Lower leg skin (tissue), 4 donors: ENCODE measurements around the gene ZNF595. TPM values are rescaled to one million over a fixed set of nuclear protein-coding genes. Genes with fewer than 3 reads are reported as not detected.

Experiments
- DNase-seq, 2 donors: peaks; one replicate each; pipeline ENCODE4 v3.0.0-alpha.2; 2019; ENCODE audit warnings: low spot score in 2 of 2
- H3K4me3 ChIP-seq: fragments of 200-600 bp; sonication (generic); 2 replicates; pipeline ENCODE4 v1.5.1; 2017; ENCODE audit warnings: mild to moderate bottlenecking, low read depth; ENCODE audit not compliant: poor library complexity, severe bottlenecking
- POLR2A ChIP-seq, 2 donors: fragments of 450-650 bp; IDR thresholded peaks; one replicate each; pipeline ENCODE4 v1.6.1; 2016 to 2017; ENCODE audit warnings: antibody characterized with exemption in 2 of 2, mild to moderate bottlenecking in 1 of 2, moderate library complexity in 1 of 2
- WGBS, 2 donors: methylation state at CpG; one replicate each; pipeline ENCODE4 v1.1.5; 2018; 5-methylcytosine and 5-hydroxymethylcytosine counted together
- intact Hi-C: fragments of 100-400 bp; cut with DNase I; formaldehyde crosslinking; loops from one replicate; pipeline ENCODE4 v1.15.0; 2023; ENCODE audit warnings: low total_unique reads
- total RNA-seq, 4 donors: library from RNA; depleted of rRNA; stranded (reverse); fragments of >200 nt; gene quantifications; one replicate each; pipeline ENCODE4 v1.1.0, GENCODE V29; 2016
- TF ChIP-seq, protein P1 (sequence below), 3 donors: fragments of 450-650 bp; IDR thresholded peaks; one replicate each; pipeline ENCODE4 v1.5.1; 2016; ENCODE audit warnings: antibody characterized with exemption in 3 of 3, mild to moderate bottlenecking in 3 of 3, moderate library complexity in 2 of 3

Gene ZNF595
- total RNA-seq, 4 donors from 2014 or later, result 17.1 to 29.2 (median 22.7) TPM

GRCh38 chr4:99863-100262 lies 46.7 kb downstream of the ZNF595 start:
- H3K4me3 ChIP-seq, result no peak overlapping the region
- intact Hi-C loops, result no loop called here
- TF ChIP-seq POLR2A (IDR thresholded peaks at IDR 0.05), result no peak
- no peak for DNase-seq
- WGBS, 2 donors, result 85% methylated on average over 5 of the region's 5 CpGs

DNA sequence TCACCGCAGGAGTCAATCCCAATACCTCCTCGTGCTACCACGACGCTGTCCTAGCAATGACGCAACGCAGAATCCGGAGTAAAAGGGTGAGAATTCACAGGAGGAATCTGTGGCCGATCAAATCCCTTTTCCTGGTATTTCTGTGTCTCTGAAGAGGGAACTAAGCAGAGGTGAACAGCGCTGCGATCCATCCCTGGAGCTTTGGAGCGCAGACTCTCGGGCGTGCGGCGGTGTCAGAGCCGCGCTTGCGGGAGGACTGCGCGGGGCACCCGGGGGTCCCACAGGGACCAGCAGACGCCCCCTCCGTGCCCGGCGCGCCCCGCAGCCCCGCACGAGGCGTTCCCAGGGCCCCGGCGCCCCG lies 53.9 kb downstream of the ZNF595 start:
- no peak for TF ChIP-seq POLR2A (IDR thresholded peaks at IDR 0.05)
- TF ChIP-seq, protein P1, sequence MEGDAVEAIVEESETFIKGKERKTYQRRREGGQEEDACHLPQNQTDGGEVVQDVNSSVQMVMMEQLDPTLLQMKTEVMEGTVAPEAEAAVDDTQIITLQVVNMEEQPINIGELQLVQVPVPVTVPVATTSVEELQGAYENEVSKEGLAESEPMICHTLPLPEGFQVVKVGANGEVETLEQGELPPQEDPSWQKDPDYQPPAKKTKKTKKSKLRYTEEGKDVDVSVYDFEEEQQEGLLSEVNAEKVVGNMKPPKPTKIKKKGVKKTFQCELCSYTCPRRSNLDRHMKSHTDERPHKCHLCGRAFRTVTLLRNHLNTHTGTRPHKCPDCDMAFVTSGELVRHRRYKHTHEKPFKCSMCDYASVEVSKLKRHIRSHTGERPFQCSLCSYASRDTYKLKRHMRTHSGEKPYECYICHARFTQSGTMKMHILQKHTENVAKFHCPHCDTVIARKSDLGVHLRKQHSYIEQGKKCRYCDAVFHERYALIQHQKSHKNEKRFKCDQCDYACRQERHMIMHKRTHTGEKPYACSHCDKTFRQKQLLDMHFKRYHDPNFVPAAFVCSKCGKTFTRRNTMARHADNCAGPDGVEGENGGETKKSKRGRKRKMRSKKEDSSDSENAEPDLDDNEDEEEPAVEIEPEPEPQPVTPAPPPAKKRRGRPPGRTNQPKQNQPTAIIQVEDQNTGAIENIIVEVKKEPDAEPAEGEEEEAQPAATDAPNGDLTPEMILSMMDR (IDR thresholded peaks at IDR 0.05), result no peak
- intact Hi-C loops, result no loop called here
- 20 to 21% methylated on average over 23 to 33 of the region's 33 CpGs for WGBS, 2 donors
- DNase-seq, result no peak
- no peak overlapping the region for H3K4me3 ChIP-seq

DNA sequence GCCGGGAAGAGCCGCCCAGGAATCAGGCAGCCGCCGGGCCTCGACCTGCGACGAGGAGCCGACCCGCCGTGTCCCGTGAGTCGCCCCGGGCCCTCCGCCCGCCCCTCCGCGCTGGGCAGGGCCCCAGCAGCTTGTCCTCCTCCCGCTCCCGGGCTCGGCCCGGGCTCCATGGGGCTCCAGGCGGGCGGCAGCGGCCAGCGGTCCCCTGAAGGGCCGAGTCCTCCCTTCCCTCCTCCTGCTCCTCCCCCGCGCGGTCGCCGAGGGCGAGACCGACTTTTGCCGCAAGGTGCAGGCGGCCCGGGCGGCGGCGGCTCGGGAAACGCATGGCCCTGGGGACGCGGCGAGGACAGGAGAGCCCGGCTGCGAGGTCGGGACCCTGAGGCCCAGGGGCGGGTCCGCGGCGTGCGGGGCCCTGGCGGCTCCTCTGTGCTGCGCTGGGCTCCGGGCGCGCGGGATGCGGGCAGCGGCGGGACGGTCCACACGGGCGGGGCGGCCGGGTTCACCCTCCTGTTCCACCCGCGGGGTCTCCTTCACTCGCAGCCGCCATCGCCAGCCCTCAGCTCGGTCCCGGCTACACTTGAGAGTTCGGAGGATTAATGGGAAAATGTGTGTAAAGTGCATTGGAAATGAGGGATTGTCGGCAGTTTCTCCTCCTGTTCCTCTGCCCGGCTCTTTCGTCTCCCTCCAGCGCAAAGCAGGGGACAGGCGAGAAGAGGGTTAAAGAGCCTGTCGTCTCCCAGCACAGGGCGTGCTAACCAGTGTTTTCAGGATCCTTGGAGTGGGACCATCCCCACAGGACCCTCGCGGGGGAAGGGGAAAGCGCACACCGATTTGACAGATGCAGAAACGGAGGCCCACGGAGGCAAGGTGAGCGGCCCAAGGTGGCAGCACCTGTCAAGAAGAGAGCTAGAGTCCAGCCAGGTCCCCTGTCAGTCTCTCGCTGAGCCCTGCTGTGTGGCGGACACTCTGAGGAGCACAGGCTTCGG lies 54.6 kb downstream of the ZNF595 start:
- 13 to 15% methylated on average over 21 to 71 of the region's 91 CpGs for WGBS, 2 donors
- DNase-seq, result no peak

GRCh38 chr4:112771-113170 lies 59.6 kb downstream of the ZNF595 start:
- no peak overlapping the region for H3K4me3 ChIP-seq
- 70 to 90% methylated on average over 1 of the region's 1 CpG for WGBS, 2 donors
- intact Hi-C loops, result no loop called here
- TF ChIP-seq, protein P1 (IDR thresholded peaks at IDR 0.05), result no peak
- TF ChIP-seq POLR2A (IDR thresholded peaks at IDR 0.05), result no peak
- no peak for DNase-seq

More for the DNA sequence above, 54.6 kb downstream of the ZNF595 start:
- TF ChIP-seq, protein P1 (IDR thresholded peaks at IDR 0.05), result no peak
- no peak for TF ChIP-seq POLR2A (IDR thresholded peaks at IDR 0.05)
- intact Hi-C loops, result no loop called here
- H3K4me3 ChIP-seq, result no peak overlapping the region

- no peak for TF ChIP-seq POLR2A (IDR thresholded peaks at IDR 0.05)
- TF ChIP-seq, protein P1 (IDR thresholded peaks at IDR 0.05), result no peak
- H3K4me3 ChIP-seq, result no peak overlapping the region
- 90 to 92% methylated on average over 2 of the region's 2 CpGs for WGBS, 2 donors
- intact Hi-C loops, result no loop called here
- no peak for DNase-seq
Measured at GRCh38 chr4:113732-114131, 60.6 kb downstream of the ZNF595 start.

DNA sequence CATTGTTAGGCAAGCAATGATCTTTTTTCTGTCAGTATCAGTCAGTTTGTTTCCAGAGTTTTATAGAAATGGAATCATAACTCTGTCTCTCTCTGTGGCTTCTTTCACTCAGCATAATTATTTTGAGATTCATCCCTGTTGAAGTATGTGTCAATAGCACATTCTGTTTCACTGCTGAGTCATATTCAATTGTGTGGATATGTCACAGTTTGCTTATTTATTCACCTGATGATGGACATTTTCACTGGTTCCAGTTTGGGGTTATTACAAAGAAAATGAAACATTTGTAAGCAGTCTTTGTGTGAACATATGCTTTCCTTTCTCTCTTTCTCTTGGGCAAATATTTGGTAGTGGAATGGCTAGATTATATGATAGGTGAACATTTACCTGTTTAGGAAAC lies 61.0 kb downstream of the ZNF595 start:
- DNase-seq, result no peak
- TF ChIP-seq POLR2A (IDR thresholded peaks at IDR 0.05), result no peak
- TF ChIP-seq, protein P1 (IDR thresholded peaks at IDR 0.05), result no peak
- no peak overlapping the region for H3K4me3 ChIP-seq
- intact Hi-C loops, result no loop called here
